ENCODE results near the gene NUAK2.
A peak's percentile ranks its signal among the peaks of the same experiment; 100 is the strongest.

- TF ChIP-seq, protein P1, sequence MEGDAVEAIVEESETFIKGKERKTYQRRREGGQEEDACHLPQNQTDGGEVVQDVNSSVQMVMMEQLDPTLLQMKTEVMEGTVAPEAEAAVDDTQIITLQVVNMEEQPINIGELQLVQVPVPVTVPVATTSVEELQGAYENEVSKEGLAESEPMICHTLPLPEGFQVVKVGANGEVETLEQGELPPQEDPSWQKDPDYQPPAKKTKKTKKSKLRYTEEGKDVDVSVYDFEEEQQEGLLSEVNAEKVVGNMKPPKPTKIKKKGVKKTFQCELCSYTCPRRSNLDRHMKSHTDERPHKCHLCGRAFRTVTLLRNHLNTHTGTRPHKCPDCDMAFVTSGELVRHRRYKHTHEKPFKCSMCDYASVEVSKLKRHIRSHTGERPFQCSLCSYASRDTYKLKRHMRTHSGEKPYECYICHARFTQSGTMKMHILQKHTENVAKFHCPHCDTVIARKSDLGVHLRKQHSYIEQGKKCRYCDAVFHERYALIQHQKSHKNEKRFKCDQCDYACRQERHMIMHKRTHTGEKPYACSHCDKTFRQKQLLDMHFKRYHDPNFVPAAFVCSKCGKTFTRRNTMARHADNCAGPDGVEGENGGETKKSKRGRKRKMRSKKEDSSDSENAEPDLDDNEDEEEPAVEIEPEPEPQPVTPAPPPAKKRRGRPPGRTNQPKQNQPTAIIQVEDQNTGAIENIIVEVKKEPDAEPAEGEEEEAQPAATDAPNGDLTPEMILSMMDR (IDR thresholded peaks at IDR 0.05) = peak; percentile 60 to 92 (median 84)
- no peak for TF ChIP-seq POLR2A (IDR thresholded peaks at IDR 0.05)
Measured at GRCh38 chr1:205325334-205325884, 3.9 kb upstream of the NUAK2 start.

Data from body of pancreas (tissue), 4 donors.